ENCODE results near the gene NAALADL2.
"Not testable (repeated sequence)": the region's sequence is repeated elsewhere in the genome, so short reads cannot be mapped to it uniquely, and the experiment has no call there.

The NAALADL2 gene

DNA sequence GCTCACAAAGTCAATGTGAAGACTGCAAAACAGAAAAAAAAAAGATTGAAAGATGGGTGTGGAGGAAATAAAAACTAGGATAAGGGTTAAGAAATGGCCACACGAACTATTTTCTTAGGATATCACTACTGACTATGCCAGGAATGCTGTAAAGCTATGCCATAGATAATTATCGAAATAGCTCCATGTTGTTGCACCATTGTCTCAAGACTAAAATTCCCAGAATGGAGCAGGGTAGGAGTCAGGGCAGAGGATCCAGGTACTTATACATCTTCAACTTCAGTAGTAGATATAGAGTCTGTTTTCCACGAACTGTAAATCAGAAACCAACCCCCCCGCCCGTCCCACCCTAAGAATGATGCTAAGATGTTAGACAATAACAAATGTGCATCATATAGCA, 302.2 kb downstream of the NAALADL2 start:
- Histone ChIP-seq H3K9me3 (ENCODE audit: control insufficient read depth, low read length) (no peaks in the 10 kb centered on the region), H3K4me1 (ENCODE audit: control insufficient read depth, insufficient read depth, low read length) (no peaks in the 10 kb centered on the region), H3K4me3 (ENCODE audit: low read length) (no peak overlapping the region), H3K36me3 (ENCODE audit: control insufficient read depth, insufficient read depth, low read length) (no peaks in the 10 kb centered on the region), H3K9ac (ENCODE audit: low read length) (no peak overlapping the region), H3K27me3 (ENCODE audit: control insufficient read depth, insufficient read depth, low read length) (no peaks in the 10 kb centered on the region)

DNA sequence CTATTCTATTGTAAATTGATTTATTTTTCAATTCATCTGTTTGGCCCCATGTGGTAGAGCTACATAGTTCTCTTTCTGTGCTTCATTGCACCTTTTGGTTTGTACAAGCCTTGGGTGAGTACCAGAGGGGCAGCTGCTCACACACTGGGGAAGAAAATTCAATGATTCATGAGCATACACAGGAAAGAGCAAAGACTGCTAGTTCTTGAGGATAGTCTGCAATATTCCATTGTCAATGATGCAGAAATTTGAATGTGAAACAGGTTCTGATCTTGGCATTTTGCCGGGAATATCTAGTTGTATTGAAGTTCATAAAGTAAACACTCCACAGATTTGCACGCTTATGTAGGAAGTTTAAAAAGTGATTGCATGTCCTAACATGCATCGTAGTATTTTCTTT, 304.6 kb downstream of the NAALADL2 start:
- Histone ChIP-seq H3K9ac (ENCODE audit: low read length) (no peak overlapping the region), H3K4me3 (ENCODE audit: low read length) (no peak overlapping the region), H3K36me3 (ENCODE audit: control insufficient read depth, insufficient read depth, low read length) (no peaks in the 10 kb centered on the region), H3K27me3 (ENCODE audit: control insufficient read depth, insufficient read depth, low read length) (no peaks in the 10 kb centered on the region), H3K9me3 (ENCODE audit: control insufficient read depth, low read length) (no peaks in the 10 kb centered on the region), H3K4me1 (ENCODE audit: control insufficient read depth, insufficient read depth, low read length) (no peaks in the 10 kb centered on the region)

DNA sequence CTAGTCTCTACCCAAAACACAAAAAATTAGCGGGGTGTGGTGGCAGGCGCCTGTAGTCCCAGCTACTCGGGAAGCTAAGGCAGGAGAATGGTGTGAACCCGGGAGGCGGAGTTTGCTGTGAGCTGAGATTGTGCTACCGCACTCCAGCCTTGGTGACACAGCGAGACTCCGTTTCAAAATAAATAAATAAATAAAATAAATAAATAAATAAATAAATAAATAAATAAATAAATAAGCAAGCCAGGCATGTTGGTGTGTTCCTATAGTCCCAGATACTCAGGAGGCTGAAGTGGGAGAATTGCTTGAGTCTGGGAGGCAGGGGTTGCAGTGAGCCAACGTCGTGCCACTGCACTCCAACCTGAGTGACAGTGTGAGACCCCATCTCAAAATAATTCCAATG, 314.0 kb downstream of the NAALADL2 start:
- not testable (repeated sequence) for H3K9ac ChIP-seq (ENCODE audit: low read length); H3K9me3 ChIP-seq (ENCODE audit: control insufficient read depth, low read length); H3K27me3 ChIP-seq (ENCODE audit: control insufficient read depth, insufficient read depth, low read length); H3K36me3 ChIP-seq (ENCODE audit: control insufficient read depth, insufficient read depth, low read length); H3K4me3 ChIP-seq (ENCODE audit: low read length); H3K4me1 ChIP-seq (ENCODE audit: control insufficient read depth, insufficient read depth, low read length)

DNA sequence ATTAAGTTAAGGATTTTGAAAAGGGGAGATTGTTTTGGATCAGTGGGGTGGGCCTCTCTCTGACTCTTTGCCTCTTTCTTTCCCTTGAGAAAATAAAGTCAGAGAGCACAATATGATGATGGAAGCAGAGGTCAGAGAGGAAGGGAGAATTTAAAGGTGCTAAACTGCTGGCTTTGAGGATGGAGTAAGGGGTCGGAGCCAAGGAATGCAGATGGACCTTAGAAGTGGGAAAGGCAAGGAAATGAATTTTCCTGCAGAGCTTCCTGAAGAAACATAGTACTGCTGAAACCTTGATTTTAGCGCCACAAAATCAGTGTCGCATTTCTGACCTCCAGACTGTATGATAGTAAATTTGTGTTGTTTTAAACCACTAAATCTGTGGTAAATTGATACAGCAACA, 317.4 kb downstream of the NAALADL2 start:
- H3K9ac ChIP-seq (ENCODE audit: low read length), result no peak overlapping the region
- H3K4me1 ChIP-seq (ENCODE audit: control insufficient read depth, insufficient read depth, low read length), result no peaks in the 10 kb centered on the region
- H3K36me3 ChIP-seq (ENCODE audit: control insufficient read depth, insufficient read depth, low read length), result no peaks in the 10 kb centered on the region
- no peaks in the 10 kb centered on the region for H3K9me3 ChIP-seq (ENCODE audit: control insufficient read depth, low read length)
- H3K27me3 ChIP-seq (ENCODE audit: control insufficient read depth, insufficient read depth, low read length), result no peaks in the 10 kb centered on the region
- no peak overlapping the region for H3K4me3 ChIP-seq (ENCODE audit: low read length)

DNA sequence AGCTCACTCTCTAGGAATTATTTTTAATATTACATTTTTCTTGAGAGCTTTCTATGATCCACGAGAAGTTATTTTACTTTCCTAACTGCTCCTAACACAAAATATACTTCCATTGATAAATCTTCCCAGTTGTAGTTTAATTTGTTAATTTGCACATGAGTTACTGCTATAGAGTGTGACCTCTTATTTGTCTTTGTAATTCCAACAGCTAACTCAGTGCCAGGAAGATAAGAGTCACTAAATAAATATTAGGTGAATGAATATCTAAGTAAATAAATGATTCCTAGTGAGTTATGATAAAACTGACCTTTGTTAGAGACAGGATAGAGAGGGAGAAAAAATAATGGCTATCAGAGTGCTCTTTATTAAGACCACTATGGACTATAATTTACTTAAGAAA, 319.9 kb downstream of the NAALADL2 start:
- H3K9me3 ChIP-seq (ENCODE audit: control insufficient read depth, low read length), result no peaks in the 10 kb centered on the region
- no peak overlapping the region for H3K4me3 ChIP-seq (ENCODE audit: low read length)

DNA sequence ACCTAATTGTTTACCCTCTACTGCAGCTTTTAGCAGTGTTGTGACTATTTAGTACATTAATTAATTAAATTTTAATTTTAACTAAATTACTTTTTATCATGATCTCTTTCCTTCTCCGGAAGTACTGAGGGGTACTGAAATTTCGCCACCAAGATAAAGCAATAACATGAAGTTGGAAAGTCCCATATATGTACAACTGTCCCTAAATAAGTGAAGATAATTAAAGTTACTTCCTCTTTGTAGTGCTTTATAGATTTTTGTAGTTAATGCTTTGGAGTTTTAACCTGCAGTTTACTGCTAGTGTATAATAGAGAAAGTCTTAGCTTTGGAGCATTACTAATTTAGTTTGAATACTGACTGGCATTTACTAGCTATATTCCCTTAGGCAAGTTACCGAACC, 325.3 kb downstream of the NAALADL2 start:
- Histone ChIP-seq H3K4me1 (ENCODE audit: control insufficient read depth, insufficient read depth, low read length) (no peaks in the 10 kb centered on the region), H3K9ac (ENCODE audit: low read length) (no peak overlapping the region), H3K4me3 (ENCODE audit: low read length) (no peak overlapping the region), H3K36me3 (ENCODE audit: control insufficient read depth, insufficient read depth, low read length) (no peaks in the 10 kb centered on the region), H3K27me3 (ENCODE audit: control insufficient read depth, insufficient read depth, low read length) (no peaks in the 10 kb centered on the region), H3K9me3 (ENCODE audit: control insufficient read depth, low read length) (no peaks in the 10 kb centered on the region)

More for the DNA sequence above, 319.9 kb downstream of the NAALADL2 start:
- Histone ChIP-seq H3K9ac (ENCODE audit: low read length) (no peak overlapping the region), H3K27me3 (ENCODE audit: control insufficient read depth, insufficient read depth, low read length) (no peaks in the 10 kb centered on the region), H3K36me3 (ENCODE audit: control insufficient read depth, insufficient read depth, low read length) (no peaks in the 10 kb centered on the region), H3K4me1 (ENCODE audit: control insufficient read depth, insufficient read depth, low read length) (no peaks in the 10 kb centered on the region)

DNA sequence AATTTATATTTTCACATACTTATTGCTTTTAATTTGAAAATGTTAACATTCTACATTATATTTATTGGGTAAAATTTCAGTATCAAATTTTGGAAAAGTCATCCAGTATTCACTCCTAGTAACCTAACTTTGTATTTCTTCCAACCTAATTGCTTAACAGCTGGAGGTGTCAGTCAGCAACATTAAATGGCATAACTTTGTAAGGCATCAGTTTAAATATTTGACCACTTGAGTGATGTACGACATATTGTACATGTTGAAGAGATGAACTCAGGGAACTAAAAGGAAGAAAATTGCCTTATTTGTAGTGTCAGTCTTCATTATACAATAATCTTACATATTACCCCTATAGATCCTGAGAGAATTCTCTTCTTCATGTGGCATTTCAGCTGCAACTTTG, 326.8 kb downstream of the NAALADL2 start:
- H3K9me3 ChIP-seq (ENCODE audit: control insufficient read depth, low read length), result no peaks in the 10 kb centered on the region
- H3K9ac ChIP-seq (ENCODE audit: low read length), result no peak overlapping the region
- H3K4me3 ChIP-seq (ENCODE audit: low read length), result no peak overlapping the region
- no peaks in the 10 kb centered on the region for H3K36me3 ChIP-seq (ENCODE audit: control insufficient read depth, insufficient read depth, low read length)
- no peaks in the 10 kb centered on the region for H3K27me3 ChIP-seq (ENCODE audit: control insufficient read depth, insufficient read depth, low read length)
- no peaks in the 10 kb centered on the region for H3K4me1 ChIP-seq (ENCODE audit: control insufficient read depth, insufficient read depth, low read length)

DNA sequence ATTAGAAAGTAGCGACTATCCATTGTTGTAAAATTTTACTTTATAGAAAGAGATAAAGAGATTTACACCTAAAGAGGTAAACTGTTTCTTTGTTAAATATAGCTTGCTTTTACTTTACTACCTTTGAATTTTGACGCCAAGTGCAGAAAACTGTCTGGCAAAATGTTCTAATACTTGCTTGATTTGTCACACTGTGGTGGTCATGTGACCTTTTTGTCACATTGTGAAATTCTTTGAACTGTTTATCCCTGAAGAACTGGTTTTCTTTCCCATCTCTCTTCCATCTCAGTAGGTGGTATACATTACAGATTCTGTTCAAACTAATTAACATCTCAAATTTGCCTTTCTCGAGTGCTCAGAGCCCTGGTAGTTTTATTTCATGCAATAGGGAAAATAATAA, 327.4 kb downstream of the NAALADL2 start:
- Histone ChIP-seq H3K27me3 (ENCODE audit: control insufficient read depth, insufficient read depth, low read length) (no peaks in the 10 kb centered on the region), H3K4me3 (ENCODE audit: low read length) (no peak overlapping the region)

DNA sequence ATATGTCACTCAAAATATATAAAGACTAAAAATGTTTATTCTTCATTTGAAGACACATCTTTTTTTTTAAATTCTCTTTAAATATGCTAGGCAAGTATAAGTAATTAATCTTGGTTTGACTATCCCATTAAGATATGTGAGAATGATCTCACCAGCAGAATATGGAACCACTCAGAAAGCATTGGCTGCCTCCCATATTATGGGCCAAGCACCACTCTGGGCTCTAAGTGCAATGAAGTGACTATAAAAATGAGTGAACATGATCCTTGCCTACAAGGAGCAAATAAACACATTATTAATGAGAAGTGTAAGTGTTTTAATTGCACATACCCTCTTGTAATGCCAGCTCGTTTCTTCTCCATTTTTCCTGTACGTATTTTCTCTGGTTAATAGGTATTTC, 328.5 kb downstream of the NAALADL2 start:
- Histone ChIP-seq H3K36me3 (ENCODE audit: control insufficient read depth, insufficient read depth, low read length) (no peaks in the 10 kb centered on the region), H3K27me3 (ENCODE audit: control insufficient read depth, insufficient read depth, low read length) (no peaks in the 10 kb centered on the region), H3K4me3 (ENCODE audit: low read length) (no peak overlapping the region), H3K4me1 (ENCODE audit: control insufficient read depth, insufficient read depth, low read length) (no peaks in the 10 kb centered on the region), H3K9ac (ENCODE audit: low read length) (no peak overlapping the region), H3K9me3 (ENCODE audit: control insufficient read depth, low read length) (no peaks in the 10 kb centered on the region)

More for the DNA sequence above, 327.4 kb downstream of the NAALADL2 start:
- H3K9ac ChIP-seq (ENCODE audit: low read length), result no peak overlapping the region
- H3K9me3 ChIP-seq (ENCODE audit: control insufficient read depth, low read length), result no peaks in the 10 kb centered on the region
- no peaks in the 10 kb centered on the region for H3K36me3 ChIP-seq (ENCODE audit: control insufficient read depth, insufficient read depth, low read length)
- H3K4me1 ChIP-seq (ENCODE audit: control insufficient read depth, insufficient read depth, low read length), result no peaks in the 10 kb centered on the region

DNA sequence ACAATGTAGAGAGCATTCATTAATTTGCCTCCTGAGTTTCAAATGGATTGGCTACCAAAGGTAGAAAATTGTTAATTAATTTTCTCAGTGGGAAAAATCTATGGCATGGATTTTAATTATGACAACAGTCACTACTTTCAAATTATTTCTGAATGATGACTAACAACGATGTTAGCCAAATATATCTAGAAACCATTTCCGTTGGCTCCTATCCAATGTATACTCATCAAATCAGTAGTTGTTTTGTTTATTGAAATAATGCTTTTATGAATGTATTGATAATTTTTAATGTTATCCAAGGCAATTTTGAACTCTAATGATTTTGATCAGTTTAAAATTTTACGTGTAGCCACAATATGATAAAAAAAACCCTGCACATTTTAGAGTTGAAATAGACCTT, 333.4 kb downstream of the NAALADL2 start:
- no peaks in the 10 kb centered on the region for H3K9me3 ChIP-seq (ENCODE audit: control insufficient read depth, low read length)
- H3K9ac ChIP-seq (ENCODE audit: low read length), result no peak overlapping the region
- no peaks in the 10 kb centered on the region for H3K36me3 ChIP-seq (ENCODE audit: control insufficient read depth, insufficient read depth, low read length)
- H3K27me3 ChIP-seq (ENCODE audit: control insufficient read depth, insufficient read depth, low read length), result no peaks in the 10 kb centered on the region
- H3K4me3 ChIP-seq (ENCODE audit: low read length), result no peak overlapping the region
- H3K4me1 ChIP-seq (ENCODE audit: control insufficient read depth, insufficient read depth, low read length), result no peaks in the 10 kb centered on the region

DNA sequence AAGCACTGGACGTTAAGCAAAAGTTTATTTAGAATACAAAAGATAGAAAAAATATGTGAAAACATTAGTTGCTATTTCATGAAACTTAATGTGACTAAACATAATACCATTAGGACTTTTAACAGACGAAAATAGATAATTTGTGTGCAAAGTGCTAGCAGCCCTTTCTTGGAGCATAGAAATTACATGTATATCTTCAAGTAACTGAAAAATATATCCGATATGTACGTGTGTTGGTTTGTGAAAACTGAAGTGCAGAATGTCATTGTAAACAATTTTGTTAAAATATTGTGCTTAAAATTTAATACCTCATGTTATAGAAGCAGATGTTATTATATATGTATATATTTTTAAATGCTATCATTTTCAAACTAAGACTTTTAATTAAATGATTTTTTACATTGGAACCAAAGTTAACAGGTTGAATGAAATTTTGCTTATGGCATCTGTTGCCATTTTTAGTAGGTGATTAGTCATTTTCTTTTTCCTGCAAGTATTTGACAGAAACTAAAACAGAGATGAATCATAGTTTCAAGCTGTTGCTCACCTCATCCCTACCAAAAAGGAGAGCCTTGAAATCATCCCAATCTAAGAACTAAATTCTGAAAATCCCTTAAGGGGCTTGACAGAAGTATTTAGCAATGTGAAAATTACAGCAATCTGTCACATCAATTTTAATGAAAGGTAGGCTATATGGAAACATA, 334.8 kb downstream of the NAALADL2 start:
- Histone ChIP-seq H3K9me3 (ENCODE audit: control insufficient read depth, low read length) (no peaks in the 10 kb centered on the region), H3K36me3 (ENCODE audit: control insufficient read depth, insufficient read depth, low read length) (no peaks in the 10 kb centered on the region), H3K4me1 (ENCODE audit: control insufficient read depth, insufficient read depth, low read length) (no peaks in the 10 kb centered on the region), H3K4me3 (ENCODE audit: low read length) (no peak overlapping the region), H3K9ac (ENCODE audit: low read length) (no peak overlapping the region), H3K27me3 (ENCODE audit: control insufficient read depth, insufficient read depth, low read length) (no peaks in the 10 kb centered on the region)

DNA sequence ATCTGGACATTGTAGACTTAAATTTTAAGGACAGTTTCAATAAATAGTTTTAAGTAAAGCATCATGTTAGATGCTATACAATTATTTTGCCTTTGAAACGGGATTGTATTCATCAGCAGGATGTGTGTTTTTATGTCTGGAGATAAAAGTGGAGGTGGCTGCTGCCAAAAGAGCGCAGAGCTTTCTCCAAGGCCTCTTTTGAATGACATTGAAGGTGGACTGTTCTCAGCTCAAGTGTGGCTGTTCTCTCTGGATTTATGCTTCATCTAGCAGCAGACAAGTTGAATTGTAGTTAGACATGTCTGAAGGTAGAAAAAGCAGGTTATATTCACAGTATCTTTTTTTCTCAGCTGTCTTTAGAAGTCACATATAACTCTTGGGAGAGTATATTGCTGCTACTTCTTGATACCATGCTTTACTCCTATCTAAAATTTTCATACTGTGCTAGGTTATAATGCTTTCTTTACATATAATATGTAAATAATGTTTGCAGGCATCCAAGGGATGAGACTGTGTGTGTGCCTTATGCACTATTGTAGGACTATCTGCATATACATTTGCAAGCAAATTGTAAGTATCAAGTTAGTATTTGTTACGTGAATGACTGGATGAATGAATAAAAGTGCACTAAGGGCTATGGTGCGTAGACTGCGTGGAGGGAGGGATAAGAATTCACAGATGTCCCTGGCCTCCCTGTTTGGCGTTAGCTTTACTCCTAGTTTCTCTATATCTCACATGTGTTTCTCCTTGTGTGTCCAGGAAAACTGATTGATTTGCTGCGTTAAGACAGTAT, 340.1 kb downstream of the NAALADL2 start:
- no peak overlapping the region for H3K9ac ChIP-seq (ENCODE audit: low read length)
- H3K27me3 ChIP-seq (ENCODE audit: control insufficient read depth, insufficient read depth, low read length), result no peaks in the 10 kb centered on the region
- no peaks in the 10 kb centered on the region for H3K9me3 ChIP-seq (ENCODE audit: control insufficient read depth, low read length)

More for the DNA sequence above, 340.1 kb downstream of the NAALADL2 start:
- no peaks in the 10 kb centered on the region for H3K4me1 ChIP-seq (ENCODE audit: control insufficient read depth, insufficient read depth, low read length)
- no peak overlapping the region for H3K4me3 ChIP-seq (ENCODE audit: low read length)
- H3K36me3 ChIP-seq (ENCODE audit: control insufficient read depth, insufficient read depth, low read length), result no peaks in the 10 kb centered on the region
